Loucy (cell line): ENCODE data around the gene PCCA.

Experiments
- CTCF ChIP-seq: fragments of 200-600 bp; sonication (generic); conservative IDR thresholded peaks from 2 replicates; pipeline ENCODE4 v1.5.1; 2014; ENCODE audit warnings: mild to moderate bottlenecking, antibody characterized with exemption, low read length
- EZH2phosphoT487 ChIP-seq: fragments of 200-600 bp; IDR thresholded peaks from 2 replicates; pipeline ENCODE4 v1.6.1; 2018; ENCODE audit warnings: antibody characterized with exemption, mild to moderate bottlenecking, moderate library complexity, borderline replicate concordance

DNA sequence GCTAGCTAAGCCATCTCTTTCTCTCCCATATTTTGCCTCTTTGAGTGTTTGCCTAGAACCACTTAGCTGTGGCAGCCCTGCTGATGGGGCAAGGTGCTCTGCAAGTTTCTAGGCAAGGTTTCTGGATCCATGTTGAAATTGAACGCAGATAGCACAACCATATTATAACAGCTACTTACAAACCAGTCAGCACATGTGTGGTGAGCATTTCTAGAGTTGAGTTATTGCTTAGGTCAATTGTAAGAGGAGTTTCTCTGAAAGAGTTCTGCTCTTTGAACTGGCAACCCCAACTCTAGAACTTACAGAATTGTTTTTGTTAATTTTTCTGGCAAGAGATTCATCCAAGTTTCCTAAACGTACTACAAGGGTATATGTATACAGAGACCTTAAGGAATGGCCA lies 396.4 kb downstream of the PCCA start:
- TF ChIP-seq CTCF: no peak
- TF ChIP-seq EZH2phosphoT487: no peak
